H1 (cell line): Measurements from ENCODE around the gene GOLGA3. TPM values are rescaled to one million over a fixed set of nuclear protein-coding genes. Genes with fewer than 3 reads are reported as not detected.

Experiments
- CTCF ChIA-PET: fragments of 300-600 bp; sonication (Branson Sonifier 250); formaldehyde crosslinking; loops from one replicate; lab custom pipeline; 2021; ENCODE audit not compliant: partially characterized antibody; lab: Charles Lee
- POLR2A ChIA-PET: fragments of 300-600 bp; sonication (Branson Sonifier 250); formaldehyde crosslinking; loops from one replicate; lab custom pipeline; 2021; ENCODE audit warnings: inconsistent platforms; ENCODE audit not compliant: partially characterized antibody; lab: Charles Lee
- DNase-seq, 2 experiments: peaks; one replicate each; pipeline versions ENCODE4 v3.0.0 to v3.0.0-alpha.2; 2010 to 2022; ENCODE audit warnings: low spot score in 2 of 2, low read depth in 1 of 2, mixed read lengths in 1 of 2
- FAIRE-seq: peaks from 2 replicates; lab custom pipeline; 2011; peaks lifted over from hg19 to GRCh38; lab: Jason Lieb, UNC
- H2AFZ ChIP-seq: 2 replicates; pipeline ENCODE4 v1.8.1; 2012; ENCODE audit warnings: low read length, inconsistent platforms
- H2AK5ac ChIP-seq: 2 replicates; pipeline ENCODE4 v1.6.1; 2013; ENCODE audit warnings: low read depth, low read length
- H2BK120ac ChIP-seq: replicated peaks from 2 replicates; pipeline ENCODE3; 2013; ENCODE audit warnings: low read depth, low read length, inconsistent platforms
- H2BK12ac ChIP-seq: 2 replicates; pipeline ENCODE4 v1.6.1; 2013; ENCODE audit warnings: low read depth, low read length
- H2BK15ac ChIP-seq: 2 replicates; pipeline ENCODE4 v1.6.1; 2013; ENCODE audit warnings: low read length
- H2BK20ac ChIP-seq: 2 replicates; pipeline ENCODE4 v1.6.1; 2013; ENCODE audit warnings: low read length
- H2BK5ac ChIP-seq: 2 replicates; pipeline ENCODE4 v1.6.1; 2013; ENCODE audit warnings: low read depth, low read length
- H3K14ac ChIP-seq: 2 replicates; pipeline ENCODE4 v1.6.1; 2013; ENCODE audit warnings: inconsistent platforms; ENCODE audit not compliant: insufficient read length
- H3K18ac ChIP-seq: 2 replicates; pipeline ENCODE4 v1.6.1; 2013; ENCODE audit warnings: low read length; ENCODE audit errors: extremely low read depth
- H3K23ac ChIP-seq: 2 replicates; pipeline ENCODE4 v1.6.1; 2013; ENCODE audit warnings: inconsistent platforms; ENCODE audit not compliant: insufficient read length
- H3K23me2 ChIP-seq: 2 replicates; pipeline ENCODE4 v1.6.1; 2013; ENCODE audit warnings: low read depth, low read length
- H3K27ac ChIP-seq: 2 replicates; pipeline ENCODE4 v1.6.1; 2011; ENCODE audit warnings: low read depth, low read length, inconsistent platforms
- H3K27me3 ChIP-seq, 4 experiments: replicated peaks in 1 of 4; 1 replicate in 1 of 4; 2 replicates in 3 of 4; pipeline versions ENCODE4 v1.6.1 to v1.8.1; 2011 to 2013; ENCODE audit warnings: low read length in 3 of 4, mild to moderate bottlenecking in 3 of 4, inconsistent platforms in 2 of 4, mixed read lengths in 2 of 4, moderate library complexity in 1 of 4; ENCODE audit not compliant: control insufficient read depth in 3 of 4, insufficient read depth in 3 of 4; ENCODE audit errors: extremely low read depth in 1 of 4
- H3K36me3 ChIP-seq, 4 experiments: 2 replicates each; pipeline versions ENCODE4 v1.6.1 to v1.8.1; 2011 to 2013; ENCODE audit warnings: mild to moderate bottlenecking in 4 of 4, low read length in 3 of 4, moderate library complexity in 2 of 4, control low read depth in 1 of 4, inconsistent platforms in 1 of 4; ENCODE audit not compliant: insufficient read depth in 4 of 4, control insufficient read depth in 2 of 4
- H3K4ac ChIP-seq: replicated peaks from 2 replicates; pipeline ENCODE3; 2013; ENCODE audit warnings: low read length, low read depth, mixed read lengths, inconsistent platforms; ENCODE audit not compliant: insufficient read length
- H3K4me1 ChIP-seq, 4 experiments: replicated peaks in 1 of 4; 1 replicate in 1 of 4; 2 replicates in 3 of 4; pipeline versions ENCODE4 v1.6.1 to v1.8.1; 2011 to 2013; ENCODE audit warnings: low read length in 3 of 4, inconsistent platforms in 2 of 4, mixed read lengths in 1 of 4; ENCODE audit not compliant: insufficient read depth in 4 of 4, control insufficient read depth in 3 of 4
- H3K4me2 ChIP-seq, 2 experiments: 2 replicates each; pipeline versions ENCODE4 v1.6.1 to v1.8.1; 2011 to 2013; ENCODE audit warnings: low read depth in 2 of 2, low read length in 2 of 2, control low read depth in 1 of 2, inconsistent platforms in 1 of 2, mild to moderate bottlenecking in 1 of 2; ENCODE audit not compliant: insufficient read depth in 1 of 2
- H3K4me3 ChIP-seq, 4 experiments: fragments of 200-600, 300-600 bp in 1 of 4; sonication (generic), shearing (Covaris generic), sonication (Bioruptor Twin) in 1 of 4; 2 replicates each; pipeline versions ENCODE4 v1.5.1 to v1.8.1; 2011 to 2016; ENCODE audit warnings: low read length in 4 of 4, low read depth in 3 of 4, control low read depth in 2 of 4, inconsistent platforms in 2 of 4, mild to moderate bottlenecking in 2 of 4, mixed read lengths in 1 of 4, moderate library complexity in 1 of 4; ENCODE audit not compliant: insufficient read depth in 2 of 4; ENCODE audit errors: extremely low read depth in 1 of 4
- H3K56ac ChIP-seq: replicated peaks from 2 replicates; pipeline ENCODE3; 2013; ENCODE audit warnings: low read depth, mild to moderate bottlenecking, mixed read lengths, low read length, inconsistent platforms; ENCODE audit not compliant: insufficient read length
- H3K79me1 ChIP-seq: 2 replicates; pipeline ENCODE4 v1.6.1; 2013; ENCODE audit warnings: low read depth, low read length, control low read depth
- H3K79me2 ChIP-seq, 2 experiments: 2 replicates each; pipeline versions ENCODE4 v1.6.1 to v1.8.1; 2012 to 2013; ENCODE audit warnings: low read length in 2 of 2, mild to moderate bottlenecking in 2 of 2, inconsistent platforms in 1 of 2; ENCODE audit not compliant: insufficient read depth in 2 of 2, control insufficient read depth in 1 of 2
- H3K9ac ChIP-seq, 4 experiments: replicated peaks in 1 of 4; 1 replicate in 1 of 4; 2 replicates in 3 of 4; pipeline versions ENCODE4 v1.6.1 to v1.8.1; 2011 to 2013; ENCODE audit warnings: low read depth in 3 of 4, low read length in 3 of 4, control low read depth in 2 of 4, mild to moderate bottlenecking in 2 of 4, moderate library complexity in 2 of 4, inconsistent platforms in 1 of 4; ENCODE audit errors: extremely low read depth in 1 of 4
- H3K9me3 ChIP-seq, 2 experiments: 2 replicates each; pipeline versions ENCODE4 v1.6.1 to v1.8.1; 2012 to 2013; ENCODE audit warnings: mild to moderate bottlenecking in 2 of 2, moderate library complexity in 2 of 2, control low read depth in 1 of 2, inconsistent platforms in 1 of 2, low read depth in 1 of 2, low read length in 1 of 2, mixed read lengths in 1 of 2; ENCODE audit not compliant: insufficient read depth in 2 of 2
- H4K20me1 ChIP-seq, 2 experiments: replicated peaks in 1 of 2; 2 replicates each; pipeline versions ENCODE3 to v1.8.1; 2011 to 2013; ENCODE audit warnings: inconsistent platforms in 2 of 2, low read length in 2 of 2, mild to moderate bottlenecking in 1 of 2; ENCODE audit not compliant: insufficient read depth in 2 of 2, control insufficient read depth in 1 of 2
- H4K5ac ChIP-seq: 2 replicates; pipeline ENCODE4 v1.6.1; 2013; ENCODE audit warnings: low read length, low read depth, mixed read lengths, inconsistent platforms; ENCODE audit not compliant: insufficient read length
- H4K8ac ChIP-seq: 2 replicates; pipeline ENCODE4 v1.8.0; 2013; ENCODE audit warnings: mild to moderate bottlenecking, moderate library complexity, low read length, inconsistent platforms; ENCODE audit not compliant: insufficient read depth; ENCODE audit errors: extremely low read depth
- H4K91ac ChIP-seq: replicated peaks from 2 replicates; pipeline ENCODE3; 2013; ENCODE audit warnings: low read length, mixed read lengths, inconsistent platforms; ENCODE audit not compliant: insufficient read length
- CHD1 ChIP-seq: IDR thresholded peaks from 2 replicates; pipeline ENCODE4 v1.6.1; 2012; ENCODE audit warnings: low read depth, low read length, improper control_type of control experiment
- CHD2 ChIP-seq: IDR thresholded peaks from 2 replicates; pipeline ENCODE4 v1.6.1; 2012; ENCODE audit warnings: low read length, improper control_type of control experiment
- CREB1 ChIP-seq: IDR thresholded peaks from 2 replicates; pipeline ENCODE4 v1.6.1; 2012; ENCODE audit warnings: inconsistent platforms
- EZH2 ChIP-seq: fragments of 200-600 bp; sonication (generic); IDR thresholded peaks from 2 replicates; pipeline ENCODE4 v1.7.1; 2012; ENCODE audit warnings: low read depth, mild to moderate bottlenecking, moderate library complexity, low read length, inconsistent platforms; ENCODE audit not compliant: severe bottlenecking
- SIRT6 ChIP-seq: IDR thresholded peaks from one replicate; pipeline ENCODE4 v1.7.1; 2012; ENCODE audit warnings: low read length, inconsistent platforms
- TBP ChIP-seq: IDR thresholded peaks from 2 replicates; pipeline ENCODE4 v1.6.1; 2011; ENCODE audit warnings: low read depth, low read length, improper control_type of control experiment
- TCF12 ChIP-seq: IDR thresholded peaks from 2 replicates; pipeline ENCODE4 v1.6.1; 2011; ENCODE audit warnings: low read depth, mild to moderate bottlenecking, low read length
- WGBS, 2 experiments: shearing (Covaris generic) in 1 of 2; methylation state at CpG; one replicate each; pipeline versions ENCODE4 v1.1.6 to v1.1.7; 2013 to 2015; ENCODE audit warnings: low lambda C conversion rate in 2 of 2, mixed read lengths in 2 of 2, inconsistent platforms in 1 of 2, low coverage in 1 of 2, missing lambda C conversion rate in 1 of 2; ENCODE audit not compliant: insufficient replicate concordance in 2 of 2, insufficient coverage in 1 of 2, insufficient read length in 1 of 2; ENCODE audit errors: extremely low coverage in 1 of 2, missing lambda C conversion rate in 1 of 2; 5-methylcytosine and 5-hydroxymethylcytosine counted together
- polyA plus RNA-seq, 7 experiments: library from polyadenylated mRNA; depleted of rRNA in 3 of 7; stranded (reverse) in 5 of 7; unstranded in 2 of 7; fragments of >200 nt in 5 of 7; fragments of 200-250 nt in 2 of 7; gene quantifications; 1 replicate in 5 of 7; 2 replicates in 1 of 7; 4 replicates in 1 of 7; pipeline versions ENCODE4 v1.2.1 to v1.2.3, GENCODE V29; 2011 to 2013; ENCODE audit warnings: missing spikeins in 2 of 7, mixed read lengths in 2 of 7
- total RNA-seq: library from RNA; stranded (reverse); fragmentation: NEBNext Ultra II Directional; extraction: Animal tissue kit (Norgen Biotek cat#: 25700); gene quantifications from 2 replicates; pipeline ENCODE4 v1.2.1, GENCODE V29; 2021

Gene GOLGA3
- total and polyA plus RNA-seq, 2 of the 8 experiments (the other 6 are each of a cell fraction or from before 2014, with no cell fraction given): 6.4 to 33.1 TPM

GRCh38 chr12:132814232-132814631 is 14.4 kb downstream of the GOLGA3 start:
- Histone ChIP-seq H3K18ac (no peak overlapping the region), H3K4me2 (no peak overlapping the region), H3K36me3 (peaks cover 13 to 55% (median 43%) of the 10 kb centered on the region in 4 experiments; a peak in 7 of 8 replicates), H2BK120ac (no peak overlapping the region), H3K4me1 (no peaks in the 10 kb centered on the region), H3K4ac (no peak overlapping the region), H2BK20ac (no peak overlapping the region), H3K79me1 (no peaks in the 10 kb centered on the region), H3K27ac (no peak overlapping the region), H2AFZ (no peak overlapping the region), H2BK5ac (no peak overlapping the region), H3K9ac (no peak overlapping the region), H3K14ac (no peak overlapping the region), H3K56ac (no peak overlapping the region), H3K23ac (no peak overlapping the region), H4K8ac (no peak overlapping the region), H3K9me3 (no peaks in the 10 kb centered on the region), H2BK15ac (no peak overlapping the region), H4K5ac (no peak overlapping the region), H4K91ac (no peak overlapping the region), H2BK12ac (no peak overlapping the region), H3K79me2 (no peaks in the 10 kb centered on the region), H2AK5ac (no peak overlapping the region), H3K27me3 (no peaks in the 10 kb centered on the region), H3K4me3 (no peak overlapping the region), H4K20me1 (peaks cover 0 to 7% of the 10 kb centered on the region in 2 experiments), H3K23me2 (no peaks in the 10 kb centered on the region)
- DNase-seq (no peak), FAIRE-seq (no peak)
- WGBS, 2 experiments: 97% methylated on average over 21 of the region's 21 CpGs; no CpG with 5 or more reads in 1 of the 2 experiments
- TF ChIP-seq TBP: no peak
- no peak for TF ChIP-seq SIRT6
- TF ChIP-seq CHD1: no peak
- no peak for TF ChIP-seq CREB1
- no peak for TF ChIP-seq CHD2
- TF ChIP-seq EZH2: no peak
- no peak for TF ChIP-seq TCF12
- CTCF ChIA-PET: interaction anchor here (0.6 to 0.9 kb wide), 2 partner anchors 11 to 365 kb away, joined by 3 to 5 read pairs; no protein-coding TSS in a partner anchor
- POLR2A ChIA-PET: interaction anchor here (1.3 to 4.1 kb wide), 3 partner anchors 8 to 15 kb away, joined by 3 to 16 read pairs (median 6); partner anchors contain the start of gene GOLGA3
